ENCODE measurements around the gene CEP104. TPM values are rescaled to one million over a fixed set of nuclear protein-coding genes. Genes with fewer than 3 reads are reported as not detected.
"Not testable (repeated sequence)": the region's sequence is repeated elsewhere in the genome, so short reads cannot be mapped to it uniquely, and the experiment has no call there.

CEP104 gene
- total RNA-seq, 2 experiments from 2014 or later: 29.0 to 32.8 TPM

GRCh38 chr1:3803905-3804626 is 52.9 kb downstream of the CEP104 start:
- DNase-seq: no peak
- Mint-ChIP-seq H3K9me3 (peaks cover 5% of the 10 kb centered on the region), H3K27ac (no peak overlapping the region), H3K4me1 (ENCODE audit: low read depth) (peaks cover 9% of the 10 kb centered on the region), H3K36me3 (no peaks in the 10 kb centered on the region), H3K4me3 (no peak overlapping the region), H3K27me3 (peaks cover 20% of the 10 kb centered on the region)
- ChIA-PET POLR2A (no interaction called here), CTCF (interaction anchor here (0.9 to 1.7 kb wide), 3 partner anchors 8 to 351 kb away, joined by 3 to 10 read pairs (median 4); partner anchors contain the start of gene LRRC47)
- intact Hi-C loops (cut with micrococcal nuclease): no loop called here

- not testable (repeated sequence) for DNase-seq, H3K4me3 Mint-ChIP-seq
Measured at GRCh38 chr1:3800795-3801194, 56.2 kb downstream of the CEP104 start.

GRCh38 chr1:3799976-3800685 is 56.9 kb downstream of the CEP104 start:
- Mint-ChIP-seq H3K27ac (no peak overlapping the region), H3K4me1 (ENCODE audit: low read depth) (peaks cover 22% of the 10 kb centered on the region), H3K9me3 (no peaks in the 10 kb centered on the region), H3K36me3 (peaks cover 1% of the 10 kb centered on the region), H3K27me3 (peaks cover 20% of the 10 kb centered on the region), H3K4me3 (no peak overlapping the region)
- ChIA-PET POLR2A (no interaction called here), CTCF (interaction anchor here (0.7 to 5.3 kb wide), 2 partner anchors 24 to 29 kb away, joined by 3 to 39 read pairs; no protein-coding TSS in a partner anchor)
- DNase-seq: no peak
- intact Hi-C loops (cut with micrococcal nuclease): loop anchor here (5.0 kb wide), 1 partner anchor 148 kb away; the partner anchor contains the start of genes TP73 and WRAP73

More at GRCh38 chr1:3800795-3801194, 56.2 kb downstream of the CEP104 start:
- H3K4me1 Mint-ChIP-seq (ENCODE audit: low read depth): peaks cover 18% of the 10 kb centered on the region
- CTCF ChIA-PET: interaction anchor here (1.1 to 5.3 kb wide), 4 partner anchors 9 to 27 kb away, joined by 4 to 39 read pairs (median 14); no protein-coding TSS in a partner anchor
- H3K27ac Mint-ChIP-seq: peak overlapping the region; percentile 25
- H3K36me3 Mint-ChIP-seq, POLR2A ChIA-PET, H3K9me3 Mint-ChIP-seq: not testable (repeated sequence)
- intact Hi-C loops (cut with micrococcal nuclease): loop anchor here (1.0 kb wide), 2 partner anchors 13 to 24 kb away; no protein-coding TSS in a partner anchor
- peaks cover 20% of the 10 kb centered on the region for H3K27me3 Mint-ChIP-seq

GRCh38 chr1:3796215-3797061 is 60.6 kb downstream of the CEP104 start, which contains the start of gene LRRC47:
LRRC47 (minus strand) TSS chr1:3796498; CDS start chr1:3796476, 22 bp downstream.
- DNase-seq: peak; percentile 96
- peak within 1 kb of the TSS; percentile 94 for H3K4me3 Mint-ChIP-seq
- peaks cover 7% of the 10 kb centered on the region for H3K27me3 Mint-ChIP-seq
- ChIA-PET CTCF (interaction anchor here (0.6 to 5.3 kb wide), 4 partner anchors 8 to 61 kb away, joined by 3 to 39 read pairs (median 6); partner anchors contain the start of genes CEP104 and DFFB), POLR2A (interaction anchor here (0.6 to 1.3 kb wide), 4 partner anchors 9 to 59 kb away, joined by 3 to 10 read pairs (median 4); no protein-coding TSS in a partner anchor)
- H3K9me3 Mint-ChIP-seq: no peaks in the 10 kb centered on the region
- intact Hi-C loops (cut with micrococcal nuclease): loop anchor here (1.0 to 5.0 kb wide), 5 partner anchors 9 to 144 kb away; partner anchors contain the start of genes C1orf174, CEP104, DFFB and SMIM1
- peak within 1 kb of the TSS; percentile 87 for H3K27ac Mint-ChIP-seq
- H3K36me3 Mint-ChIP-seq: peaks cover 4% of the 10 kb centered on the region
- peaks cover 47% of the 10 kb centered on the region for H3K4me1 Mint-ChIP-seq (ENCODE audit: low read depth)

DNA sequence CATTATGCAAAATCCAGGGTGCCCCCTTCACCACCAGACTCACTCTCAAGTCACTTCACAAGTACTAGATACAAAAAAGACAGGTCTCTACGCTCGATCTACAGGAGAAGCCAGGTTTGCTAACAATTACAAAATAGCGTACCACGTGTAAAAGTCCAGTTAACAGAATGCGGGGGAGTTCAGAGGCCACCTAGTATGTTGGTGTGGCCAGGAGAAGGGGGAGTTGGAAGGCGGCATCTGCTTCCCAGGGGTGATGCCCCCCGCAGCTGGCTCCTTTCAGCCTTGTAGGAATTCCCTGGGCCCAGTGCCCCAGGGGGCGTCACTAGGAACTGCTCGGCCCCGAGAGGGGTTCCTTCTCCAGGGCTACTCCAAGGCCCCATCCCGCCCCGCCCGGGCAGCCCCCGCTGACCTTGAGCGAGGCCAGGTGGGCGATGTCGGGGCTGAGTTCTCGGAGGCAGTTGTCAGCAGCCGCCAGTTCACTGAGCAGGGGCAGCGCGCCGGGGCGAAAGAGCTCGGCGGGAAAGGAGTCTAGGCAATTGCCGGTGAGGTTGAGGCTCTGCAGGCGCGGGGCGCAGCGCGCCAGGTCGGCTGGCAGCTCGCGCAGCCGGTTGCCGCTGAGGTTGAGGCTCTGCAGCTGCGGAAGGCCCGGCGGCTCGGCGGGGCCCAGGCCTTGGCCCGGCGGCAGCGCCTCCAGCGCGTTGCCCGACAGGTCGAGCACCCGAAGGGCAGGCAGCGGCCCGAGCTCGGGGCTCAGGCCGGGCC is 61.4 kb downstream of the CEP104 start:
- Mint-ChIP-seq H3K27me3 (peaks cover 2% of the 10 kb centered on the region), H3K36me3 (peaks cover 4% of the 10 kb centered on the region), H3K4me1 (ENCODE audit: low read depth) (peaks cover 39% of the 10 kb centered on the region), H3K27ac (no peak overlapping the region), H3K4me3 (peak overlapping the region; percentile 85), H3K9me3 (no peaks in the 10 kb centered on the region)
- ChIA-PET CTCF (interaction anchor here (0.6 to 5.3 kb wide), 4 partner anchors 8 to 62 kb away, joined by 3 to 39 read pairs (median 6); partner anchors contain the start of genes CEP104 and DFFB), POLR2A (interaction anchor here (1.1 to 1.3 kb wide), 2 partner anchors 8 to 10 kb away, joined by 4 to 10 read pairs; no protein-coding TSS in a partner anchor)
- intact Hi-C loops (cut with micrococcal nuclease): loop anchor here (1.0 to 5.0 kb wide), 5 partner anchors 8 to 143 kb away; partner anchors contain the start of genes C1orf174, CEP104, DFFB and SMIM1
- DNase-seq: no peak

DNA sequence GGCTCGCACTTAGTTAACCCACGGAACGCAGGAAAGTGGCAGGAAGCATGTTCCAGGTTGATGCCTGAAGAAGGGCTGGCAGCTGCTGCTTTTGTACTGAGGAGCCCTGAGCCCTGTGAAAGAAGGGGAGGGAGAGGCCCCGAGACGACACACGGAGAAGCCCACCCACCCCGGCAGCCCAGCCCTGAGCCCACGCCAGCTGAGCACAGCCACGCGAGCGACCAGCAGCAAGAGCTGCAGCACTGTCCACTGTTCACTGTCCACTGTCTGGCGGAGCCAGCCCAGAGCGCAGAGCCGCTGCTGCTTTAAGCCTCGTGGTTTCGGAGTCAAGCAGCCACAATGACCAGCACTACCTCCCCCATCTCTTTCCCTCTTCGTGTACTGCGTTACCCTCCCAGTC is 66.1 kb downstream of the CEP104 start:
- Mint-ChIP-seq H3K9me3 (no peaks in the 10 kb centered on the region), H3K36me3 (peaks cover 8% of the 10 kb centered on the region), H3K4me1 (ENCODE audit: low read depth) (peaks cover 48% of the 10 kb centered on the region), H3K27ac (no peak overlapping the region), H3K27me3 (no peaks in the 10 kb centered on the region), H3K4me3 (no peak overlapping the region)
- no peak for DNase-seq
- intact Hi-C loops (cut with micrococcal nuclease): no loop called here
- CTCF ChIA-PET: no interaction called here
- POLR2A ChIA-PET: no interaction called here

DNA sequence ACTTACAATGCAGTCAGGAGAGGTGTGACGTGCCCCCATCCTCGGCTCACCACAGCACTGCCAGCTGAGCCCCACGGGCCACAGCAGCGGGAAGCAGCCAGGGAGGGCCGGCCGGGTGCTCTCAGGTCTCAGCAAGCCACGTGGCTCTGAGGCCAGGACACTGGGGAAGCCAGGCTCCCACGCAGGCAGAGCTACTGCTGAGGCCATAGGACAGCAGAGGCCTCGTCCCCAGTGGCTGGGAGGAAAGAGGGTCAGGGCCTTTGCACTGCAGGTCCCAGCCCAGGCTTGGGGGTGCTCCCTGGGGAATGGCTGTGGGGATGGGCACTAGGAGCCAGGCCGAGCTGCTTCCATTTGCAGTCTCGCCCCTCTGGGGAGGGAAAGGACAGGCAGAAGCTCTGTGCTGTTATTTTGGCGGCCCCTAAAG is 66.5 kb downstream of the CEP104 start:
- Mint-ChIP-seq H3K9me3 (no peaks in the 10 kb centered on the region), H3K4me1 (ENCODE audit: low read depth) (peaks cover 48% of the 10 kb centered on the region), H3K27me3 (no peaks in the 10 kb centered on the region), H3K4me3 (no peak overlapping the region), H3K36me3 (peaks cover 8% of the 10 kb centered on the region), H3K27ac (no peak overlapping the region)
- DNase-seq: no peak
- ChIA-PET POLR2A (no interaction called here), CTCF (no interaction called here)
- intact Hi-C loops (cut with micrococcal nuclease): no loop called here

DNA sequence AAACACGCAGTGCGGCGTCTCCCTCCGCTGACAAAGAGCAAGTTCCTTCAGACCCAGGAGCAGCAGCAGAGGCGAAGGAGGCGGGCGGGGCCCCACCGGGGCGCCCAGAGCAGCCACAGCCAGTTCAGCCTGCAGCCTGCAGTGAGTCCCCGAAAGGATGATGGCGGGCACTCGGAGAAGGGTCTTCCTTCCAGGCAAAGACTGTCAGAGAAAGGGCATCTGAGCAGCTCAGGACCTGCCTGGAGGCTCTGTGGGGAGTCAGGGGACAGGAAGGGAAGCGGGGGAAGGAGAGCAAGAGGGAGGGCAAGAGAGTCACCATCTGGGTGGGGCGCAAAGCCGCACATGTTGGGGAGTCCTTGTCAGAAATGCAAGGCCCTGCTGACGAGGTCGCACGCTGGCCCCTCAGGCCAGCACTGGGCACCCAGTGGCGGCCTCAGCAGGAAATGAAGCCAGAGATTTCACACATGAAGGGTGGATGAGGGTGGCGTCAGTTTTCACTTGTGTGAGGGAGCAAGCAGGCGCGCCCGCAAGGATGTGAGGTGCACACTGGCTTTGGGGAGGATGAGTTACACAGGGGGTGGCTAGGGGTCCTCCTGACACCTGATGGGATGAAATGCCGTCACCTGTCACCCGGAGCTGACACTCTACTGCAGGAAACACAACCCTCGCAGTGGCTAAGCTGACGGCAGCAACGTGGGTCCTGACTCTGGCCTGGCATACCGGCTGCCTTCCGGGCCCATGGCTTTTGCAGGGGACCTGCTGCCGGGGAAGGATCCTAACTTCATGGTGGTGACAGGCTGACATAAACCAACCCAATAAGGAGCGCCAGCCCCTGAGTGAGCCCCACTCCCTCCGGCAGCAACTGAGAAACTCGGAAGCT is 67.3 kb downstream of the CEP104 start:
- H3K27me3 Mint-ChIP-seq: no peaks in the 10 kb centered on the region
- H3K4me3 Mint-ChIP-seq: no peak overlapping the region
- H3K27ac Mint-ChIP-seq: no peak overlapping the region
- POLR2A ChIA-PET: no interaction called here
- peaks cover 41% of the 10 kb centered on the region for H3K4me1 Mint-ChIP-seq (ENCODE audit: low read depth)
- CTCF ChIA-PET: interaction anchor here (1.1 kb wide), 1 partner anchor 13 kb away, joined by 3 read pairs; no protein-coding TSS in a partner anchor
- intact Hi-C loops (cut with micrococcal nuclease): no loop called here
- H3K36me3 Mint-ChIP-seq: peaks cover 12% of the 10 kb centered on the region
- H3K9me3 Mint-ChIP-seq: no peaks in the 10 kb centered on the region
- no peak for DNase-seq

DNA sequence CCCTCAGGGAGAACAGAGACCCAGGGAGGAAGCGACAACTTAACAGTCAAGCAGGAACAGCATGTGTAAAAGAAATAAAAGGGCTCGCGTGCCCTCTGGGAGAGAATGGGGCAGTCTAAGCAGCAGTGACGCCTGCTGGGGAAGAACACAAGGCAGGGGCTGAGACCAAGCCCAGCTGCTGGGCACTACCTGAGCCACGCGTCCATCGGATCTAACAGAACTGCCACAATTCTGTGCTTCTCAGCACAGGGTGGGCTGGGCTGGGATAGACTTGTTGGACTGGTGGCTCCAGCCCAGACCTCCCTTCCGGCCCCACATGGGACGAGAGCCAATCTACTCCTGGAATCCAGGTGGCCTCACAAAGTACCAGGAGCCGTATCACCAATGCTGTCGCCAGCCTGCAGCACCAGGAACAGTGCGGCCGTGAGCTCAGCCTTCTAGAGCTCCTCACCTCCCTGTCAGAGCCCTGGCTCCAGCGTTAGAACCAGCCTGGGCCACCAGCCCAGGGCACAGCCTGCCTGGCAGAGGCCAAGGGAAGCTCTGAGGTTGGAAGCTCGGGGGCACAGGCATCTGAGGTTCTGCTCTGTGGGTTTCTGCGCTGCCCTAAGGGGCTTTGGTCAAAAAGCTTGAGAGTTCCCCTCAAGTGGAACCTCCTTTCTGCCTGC is 68.1 kb downstream of the CEP104 start:
- peaks cover 36% of the 10 kb centered on the region for H3K4me1 Mint-ChIP-seq (ENCODE audit: low read depth)
- no peaks in the 10 kb centered on the region for H3K9me3 Mint-ChIP-seq
- no peak overlapping the region for H3K4me3 Mint-ChIP-seq
- H3K27ac Mint-ChIP-seq: no peak overlapping the region
- intact Hi-C loops (cut with micrococcal nuclease): no loop called here
- peaks cover 19% of the 10 kb centered on the region for H3K36me3 Mint-ChIP-seq
- ChIA-PET CTCF (interaction anchor here (1.1 kb wide), 1 partner anchor 13 kb away, joined by 3 read pairs; no protein-coding TSS in a partner anchor), POLR2A (no interaction called here)
- no peaks in the 10 kb centered on the region for H3K27me3 Mint-ChIP-seq
- DNase-seq: no peak
